ENCODE data around the gene ISG20L2.

Gene ISG20L2

DNA sequence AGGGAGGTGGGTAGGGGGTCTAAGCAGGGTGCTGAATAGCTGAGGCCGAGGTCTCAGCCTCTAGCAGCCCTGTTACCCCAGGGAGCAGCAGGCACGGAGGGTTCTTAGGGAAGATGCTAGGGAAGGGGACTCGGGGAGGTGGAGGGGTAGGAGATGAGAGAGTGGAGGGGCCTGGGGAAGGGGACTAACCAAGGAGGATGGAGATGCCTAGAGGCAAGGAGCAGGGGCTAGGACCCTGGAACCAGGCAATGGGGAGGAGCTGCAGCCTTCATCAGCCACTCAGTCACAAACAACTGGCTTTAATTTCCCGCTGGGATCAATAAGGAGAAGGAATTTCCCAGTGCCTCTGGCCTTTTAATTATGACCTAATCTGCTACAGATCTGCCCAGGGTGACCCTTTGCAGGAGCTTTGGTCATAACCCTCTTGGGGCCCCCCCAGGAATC lies 20.3 kb downstream of the ISG20L2 start:
- no peak overlapping the region for H3K27ac ChIP-seq
- TF ChIP-seq, protein P1, sequence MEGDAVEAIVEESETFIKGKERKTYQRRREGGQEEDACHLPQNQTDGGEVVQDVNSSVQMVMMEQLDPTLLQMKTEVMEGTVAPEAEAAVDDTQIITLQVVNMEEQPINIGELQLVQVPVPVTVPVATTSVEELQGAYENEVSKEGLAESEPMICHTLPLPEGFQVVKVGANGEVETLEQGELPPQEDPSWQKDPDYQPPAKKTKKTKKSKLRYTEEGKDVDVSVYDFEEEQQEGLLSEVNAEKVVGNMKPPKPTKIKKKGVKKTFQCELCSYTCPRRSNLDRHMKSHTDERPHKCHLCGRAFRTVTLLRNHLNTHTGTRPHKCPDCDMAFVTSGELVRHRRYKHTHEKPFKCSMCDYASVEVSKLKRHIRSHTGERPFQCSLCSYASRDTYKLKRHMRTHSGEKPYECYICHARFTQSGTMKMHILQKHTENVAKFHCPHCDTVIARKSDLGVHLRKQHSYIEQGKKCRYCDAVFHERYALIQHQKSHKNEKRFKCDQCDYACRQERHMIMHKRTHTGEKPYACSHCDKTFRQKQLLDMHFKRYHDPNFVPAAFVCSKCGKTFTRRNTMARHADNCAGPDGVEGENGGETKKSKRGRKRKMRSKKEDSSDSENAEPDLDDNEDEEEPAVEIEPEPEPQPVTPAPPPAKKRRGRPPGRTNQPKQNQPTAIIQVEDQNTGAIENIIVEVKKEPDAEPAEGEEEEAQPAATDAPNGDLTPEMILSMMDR (conservative IDR thresholded peaks at IDR 0.05) = no peak

DNA sequence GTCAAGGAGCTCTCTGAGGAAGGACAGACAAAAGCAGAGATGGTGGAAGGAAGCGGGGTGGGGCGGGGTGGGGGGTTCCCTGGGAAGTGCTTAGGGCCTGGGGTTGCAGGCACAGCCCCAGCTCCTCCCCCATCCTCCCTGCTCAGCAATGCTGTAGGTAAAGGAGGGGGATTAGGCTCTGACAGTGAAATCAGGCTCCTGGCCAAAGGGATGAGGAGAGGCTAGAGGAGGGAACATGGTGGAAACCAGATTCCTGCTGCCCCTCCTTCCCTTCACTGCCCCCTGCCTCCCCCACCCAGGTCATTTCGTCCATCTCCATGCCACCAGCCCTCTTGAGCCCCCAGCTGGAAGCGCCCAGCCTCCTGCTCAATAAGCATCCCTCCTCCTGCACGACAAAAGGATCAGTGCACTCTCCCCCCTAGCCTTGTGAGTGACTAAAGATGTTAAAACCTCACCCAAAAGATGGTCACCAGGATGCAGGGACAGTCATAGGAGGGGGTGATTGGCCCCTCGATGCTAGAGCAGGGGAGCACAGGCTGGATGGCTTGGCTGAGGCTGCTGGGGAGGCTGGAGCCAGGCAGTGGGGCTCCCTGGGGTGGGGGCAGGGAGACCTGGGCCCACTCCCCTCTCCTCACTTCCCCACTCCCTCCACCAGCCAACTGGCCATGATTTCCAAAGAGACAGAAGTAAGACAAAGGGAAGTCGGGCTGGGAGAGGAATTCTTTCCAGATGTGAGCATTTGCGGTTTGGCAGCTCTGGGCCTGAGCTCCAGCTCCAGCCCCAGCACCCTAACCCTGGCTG lies 20.9 kb downstream of the ISG20L2 start:
- H3K27ac ChIP-seq = no peak overlapping the region
- TF ChIP-seq, protein P1 (conservative IDR thresholded peaks at IDR 0.05) = no peak

DNA sequence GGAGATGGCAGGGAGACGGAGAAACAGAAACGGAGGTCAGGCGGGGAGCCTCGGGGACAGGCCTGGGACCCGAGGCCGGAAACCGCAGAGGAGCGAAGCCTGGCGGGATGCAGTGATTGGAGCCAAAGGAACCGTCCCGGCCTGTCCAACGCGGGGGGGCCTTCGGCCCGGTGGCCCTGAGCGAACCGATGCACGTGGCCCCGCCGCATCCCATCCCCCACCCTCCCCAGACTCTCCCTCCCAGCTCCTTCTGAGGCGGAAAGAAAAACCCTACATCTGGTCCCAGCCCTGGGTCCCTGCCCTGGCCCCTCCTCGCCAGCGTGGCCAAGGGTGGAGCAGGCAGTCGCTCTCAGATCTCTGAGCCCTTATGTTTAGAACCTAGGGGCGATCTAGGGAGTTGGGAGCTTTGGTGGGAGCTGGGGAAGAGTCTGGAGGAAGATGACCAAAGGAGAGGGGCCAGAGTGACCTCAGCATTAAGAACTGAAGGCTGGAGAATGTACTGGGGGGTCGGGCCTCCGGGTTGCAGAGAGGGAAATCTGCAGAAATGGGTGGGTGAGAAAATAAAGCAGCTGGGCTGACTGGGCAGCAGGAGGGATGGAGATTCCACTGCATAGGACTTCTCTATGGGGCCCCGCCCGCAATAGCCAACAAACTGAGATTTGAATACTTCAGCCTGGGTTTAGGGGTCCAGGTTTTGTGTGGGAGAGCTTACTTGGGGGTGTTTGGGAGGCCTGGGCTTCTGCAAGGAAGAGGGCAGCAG lies 21.7 kb downstream of the ISG20L2 start:
- no peak overlapping the region for H3K27ac ChIP-seq
- TF ChIP-seq, protein P1 (conservative IDR thresholded peaks at IDR 0.05) = no peak

- peak overlapping the region; percentile 16; the same call in 1 of the 2 replicates for H3K27ac ChIP-seq
These were observed 22.5 kb downstream of the ISG20L2 start for GRCh38 chr1:156705918-156706656.

DNA sequence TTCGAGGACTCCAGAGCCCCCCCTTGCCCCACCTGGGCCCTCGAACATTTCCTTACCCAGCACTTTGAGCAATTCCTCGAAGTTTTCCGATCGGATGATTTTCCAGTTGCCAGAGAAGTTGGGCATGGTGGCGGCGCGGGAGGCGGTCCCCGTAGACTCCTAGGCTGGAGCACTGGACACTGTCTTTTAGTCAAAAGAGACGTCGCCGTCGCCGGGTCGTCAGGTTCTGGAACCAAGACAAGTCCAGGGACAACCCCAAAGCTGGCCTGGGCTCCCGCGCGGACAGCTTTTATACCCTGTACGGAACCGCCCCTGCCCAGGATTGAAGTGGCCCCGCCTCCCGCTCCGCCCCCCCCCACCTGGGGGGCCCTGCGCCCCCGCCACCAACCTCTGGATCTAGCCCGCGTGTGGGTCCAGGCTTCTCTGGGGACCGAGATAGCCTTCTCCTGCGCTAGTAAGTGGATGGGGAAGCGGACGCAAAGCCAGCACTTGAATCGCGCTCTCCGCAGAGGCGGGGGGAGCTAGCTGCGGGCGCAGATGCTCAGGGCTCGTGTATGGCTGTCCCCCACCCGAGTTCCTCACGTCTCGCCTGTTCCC lies 23.1 kb downstream of the ISG20L2 start, which contains the start of gene CRABP2:
Gene CRABP2, minus strand, starts transcription at position 263 of the 597 bp plus-strand sequence. Its CDS starts 137 bp downstream, at position 126.
- TF ChIP-seq, protein P1 (conservative IDR thresholded peaks at IDR 0.05) = no peak
- peak within 1 kb of the TSS; percentile 16; the same call in 1 of the 2 replicates for H3K27ac ChIP-seq

More at GRCh38 chr1:156705918-156706656, 22.5 kb downstream of the ISG20L2 start:
- TF ChIP-seq, protein P1 (conservative IDR thresholded peaks at IDR 0.05) = peak; percentile 87

DNA sequence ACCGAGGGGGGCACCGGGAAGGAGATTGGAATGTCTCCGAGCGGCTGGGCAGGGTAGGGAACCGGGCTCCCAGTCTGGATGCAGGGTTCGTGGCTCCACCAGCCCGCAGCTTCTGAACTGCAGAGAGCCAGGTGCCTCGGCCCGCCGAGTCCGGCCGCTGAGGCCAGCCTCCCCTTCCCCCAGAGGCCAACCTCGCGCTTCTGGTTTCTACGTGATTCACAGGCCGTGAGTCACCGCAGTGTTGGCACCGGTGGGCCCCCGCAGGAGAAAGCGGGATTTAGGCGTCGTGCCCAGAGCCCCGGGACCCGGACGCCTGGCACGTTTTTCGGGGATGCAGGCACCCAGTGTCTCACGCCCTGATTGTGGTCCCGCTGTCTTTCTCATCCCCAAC lies 23.6 kb downstream of the ISG20L2 start:
- peak overlapping the region; percentile 16; the same call in 1 of the 2 replicates for H3K27ac ChIP-seq
- TF ChIP-seq, protein P1 (conservative IDR thresholded peaks at IDR 0.05) = no peak
